DND-41 (cell line): Measurements from ENCODE around the gene NRG2.

Source experiments
- ATAC-seq: fragments of 200-7000 bp; cut with Tn5 transposase; 3 replicates; pipeline ENCODE4 v1.9.1; 2021; ENCODE audit warnings: low read depth; ENCODE audit not compliant: insufficient read depth
- DNase-seq: peaks from one replicate; pipeline ENCODE4 v3.0.0-alpha.2; 2020
- H2AFZ ChIP-seq: 2 replicates; pipeline ENCODE4 v1.6.0; 2012; ENCODE audit warnings: low read depth, low read length
- H3K27ac ChIP-seq: 2 replicates; pipeline ENCODE4 v1.5.1; 2012; ENCODE audit warnings: low read length, inconsistent platforms
- H3K27me3 ChIP-seq: fragments of 200-600 bp; sonication (generic); 2 replicates; pipeline ENCODE4 v1.6.0; 2012; ENCODE audit warnings: low read length, mild to moderate bottlenecking, inconsistent platforms; ENCODE audit not compliant: insufficient read depth, poor library complexity
- H3K36me3 ChIP-seq: 2 replicates; pipeline ENCODE4 v1.5.1; 2012; ENCODE audit warnings: low read length, inconsistent platforms; ENCODE audit not compliant: insufficient read depth
- H3K4me1 ChIP-seq: 2 replicates; pipeline ENCODE4 v1.5.1; 2012; ENCODE audit warnings: mild to moderate bottlenecking, low read length; ENCODE audit not compliant: insufficient read depth
- H3K4me2 ChIP-seq: 2 replicates; pipeline ENCODE4 v1.6.0; 2012; ENCODE audit warnings: mild to moderate bottlenecking, moderate library complexity, low read length, inconsistent platforms; ENCODE audit not compliant: insufficient read depth
- H3K4me3 ChIP-seq, 2 experiments: fragments of 200-600 bp in 1 of 2; shearing (Covaris generic) in 1 of 2; 2 replicates each; pipeline ENCODE4 v1.5.1; 2012 to 2016; ENCODE audit warnings: inconsistent platforms in 2 of 2, low read length in 2 of 2, mild to moderate bottlenecking in 2 of 2, low read depth in 1 of 2, moderate library complexity in 1 of 2
- H3K79me2 ChIP-seq: 2 replicates; pipeline ENCODE4 v1.6.0; 2012; ENCODE audit warnings: low read length, inconsistent platforms; ENCODE audit not compliant: insufficient read depth
- H3K9ac ChIP-seq: 2 replicates; pipeline ENCODE4 v1.6.0; 2012; ENCODE audit warnings: low read depth, mild to moderate bottlenecking, inconsistent platforms, low read length, moderate library complexity
- H3K9me3 ChIP-seq: 2 replicates; pipeline ENCODE4 v1.5.1; 2012; ENCODE audit warnings: low read length, moderate library complexity, mild to moderate bottlenecking, inconsistent platforms; ENCODE audit not compliant: insufficient read depth, severe bottlenecking
- H4K20me1 ChIP-seq: 2 replicates; pipeline ENCODE4 v1.6.0; 2012; ENCODE audit warnings: low read length; ENCODE audit not compliant: insufficient read depth
- CTCF ChIP-seq: IDR thresholded peaks from 2 replicates; pipeline ENCODE4 v1.5.1; 2012; ENCODE audit warnings: borderline replicate concordance, low read length, moderate library complexity, mild to moderate bottlenecking; ENCODE audit not compliant: poor library complexity, severe bottlenecking; ENCODE audit errors: extremely low read depth
- EZH2 ChIP-seq: IDR thresholded peaks from 3 replicates; pipeline ENCODE4 v1.6.1; 2012; ENCODE audit warnings: borderline replicate concordance, low read depth, mild to moderate bottlenecking, moderate library complexity, low read length, inconsistent platforms; ENCODE audit not compliant: severe bottlenecking

NRG2 gene

GRCh38 chr5:139903795-139904565 is 139.1 kb downstream of the NRG2 start:
- Histone ChIP-seq H3K27me3 (peaks cover 36% of the 10 kb centered on the region), H3K4me2 (no peak overlapping the region), H3K79me2 (no peaks in the 10 kb centered on the region), H3K27ac (no peak overlapping the region), H3K4me1 (no peaks in the 10 kb centered on the region), H3K9me3 (no peaks in the 10 kb centered on the region), H2AFZ (no peak overlapping the region), H3K4me3 (no peak overlapping the region), H3K9ac (no peak overlapping the region), H3K36me3 (no peaks in the 10 kb centered on the region), H4K20me1 (no peaks in the 10 kb centered on the region)
- no peak for TF ChIP-seq EZH2
- no peak for TF ChIP-seq CTCF
- DNase-seq (no peak), ATAC-seq (no peak)

GRCh38 chr5:139903450-139903794 is 139.7 kb downstream of the NRG2 start:
- H3K4me1 ChIP-seq: no peaks in the 10 kb centered on the region
- H4K20me1 ChIP-seq: no peaks in the 10 kb centered on the region
- TF ChIP-seq CTCF (no peak), EZH2 (no peak)
- H3K4me3 ChIP-seq: no peak overlapping the region
- H3K79me2 ChIP-seq: no peaks in the 10 kb centered on the region
- H2AFZ ChIP-seq: no peak overlapping the region
- no peak for DNase-seq
- no peak for ATAC-seq
- no peaks in the 10 kb centered on the region for H3K9me3 ChIP-seq
- H3K27ac ChIP-seq: no peak overlapping the region
- no peak overlapping the region for H3K4me2 ChIP-seq
- H3K27me3 ChIP-seq: peaks cover 34% of the 10 kb centered on the region
- no peaks in the 10 kb centered on the region for H3K36me3 ChIP-seq
- H3K9ac ChIP-seq: no peak overlapping the region

- TF ChIP-seq EZH2 (no peak), CTCF (no peak)
- H3K36me3 ChIP-seq: no peaks in the 10 kb centered on the region
- H2AFZ ChIP-seq: no peak overlapping the region
- H3K4me3 ChIP-seq: no peak overlapping the region
- no peaks in the 10 kb centered on the region for H3K79me2 ChIP-seq
- no peak overlapping the region for H3K4me2 ChIP-seq
- no peaks in the 10 kb centered on the region for H3K4me1 ChIP-seq
- no peak overlapping the region for H3K9ac ChIP-seq
- no peaks in the 10 kb centered on the region for H3K9me3 ChIP-seq
- DNase-seq (no peak), ATAC-seq (no peak)
- no peak overlapping the region for H3K27ac ChIP-seq
- H3K27me3 ChIP-seq: peaks cover 33% of the 10 kb centered on the region
- H4K20me1 ChIP-seq: no peaks in the 10 kb centered on the region
Observed at GRCh38 chr5:139901986-139902385, 141.1 kb downstream of the NRG2 start.

GRCh38 chr5:139901251-139901575 is 141.9 kb downstream of the NRG2 start:
- no peak for ATAC-seq
- Histone ChIP-seq H2AFZ (no peak overlapping the region), H3K9me3 (no peaks in the 10 kb centered on the region), H3K4me3 (no peak overlapping the region), H3K36me3 (no peaks in the 10 kb centered on the region), H3K4me1 (no peaks in the 10 kb centered on the region), H4K20me1 (no peaks in the 10 kb centered on the region), H3K27ac (no peak overlapping the region), H3K9ac (no peak overlapping the region), H3K27me3 (peaks cover 31% of the 10 kb centered on the region), H3K4me2 (no peak overlapping the region), H3K79me2 (no peaks in the 10 kb centered on the region)
- DNase-seq: no peak
- TF ChIP-seq CTCF (no peak), EZH2 (no peak)
